HepG2 (cell line): ENCODE measurements around the gene NKD2. TPM values are rescaled to one million over a fixed set of nuclear protein-coding genes. Genes with fewer than 3 reads are reported as not detected.

ENCODE experiments used
- ATAC-seq: fragments of 200-7000 bp; cut with Tn5 transposase; 3 replicates; pipeline ENCODE4 v1.9.1; 2020; ENCODE audit warnings: mild to moderate bottlenecking, moderate library complexity
- BruUV-seq: library from RNA; stranded (reverse); fragments of 400-500 nt; replicated peaks from 2 replicates; lab custom pipeline; 2021; lab: Mats Ljungman, UMichigan
- CTCF ChIA-PET: fragments of 300-600 bp; formaldehyde crosslinking; extraction: SDS; loops from one replicate; lab custom pipeline; 2021; ENCODE audit warnings: low total read pairs, inconsistent platforms, low intra/inter-chr PET ratio; lab: Yijun Ruan, JAX
- POLR2A ChIA-PET: fragments of 350-600 bp; sonication (Branson Sonifier 250); formaldehyde crosslinking; loops from one replicate; lab custom pipeline; 2020; ENCODE audit warnings: antibody characterized with exemption, inconsistent platforms; lab: Yijun Ruan, JAX
- DNase-seq: peaks from one replicate; pipeline ENCODE4 v3.0.0-alpha.2; 2015; ENCODE audit warnings: low spot score
- FAIRE-seq: peaks from 3 replicates; lab custom pipeline; 2011; peaks lifted over from hg19 to GRCh38; lab: Jason Lieb, UNC
- H2AFZ ChIP-seq: one replicate; pipeline ENCODE4 v1.6.1; 2011; ENCODE audit warnings: low read length, inconsistent platforms
- H3K27ac ChIP-seq: fragments of 300-600 bp; 3 replicates; pipeline ENCODE4 v1.8.0; 2011; ENCODE audit warnings: mixed run types, mild to moderate bottlenecking, mixed read lengths, low read length, inconsistent platforms; ENCODE audit not compliant: insufficient read depth; ENCODE audit errors: extremely low read length
- H3K27me3 ChIP-seq, 2 experiments: fragments of 200-600 bp in 1 of 2; 2 replicates in 1 of 2; 3 replicates in 1 of 2; pipeline versions ENCODE4 v1.6.0 to v1.8.0; 2011; ENCODE audit warnings: low read length in 2 of 2, mild to moderate bottlenecking in 2 of 2, moderate library complexity in 2 of 2, inconsistent platforms in 1 of 2; ENCODE audit not compliant: insufficient read depth in 2 of 2, control insufficient read depth in 1 of 2
- H3K36me3 ChIP-seq, 2 experiments: fragments of 200-600 bp in 1 of 2; replicated peaks in 1 of 2; 2 replicates in 1 of 2; 3 replicates in 1 of 2; pipeline versions ENCODE4 v1.5.1 to v1.8.0; 2011; ENCODE audit warnings: low read length in 2 of 2, inconsistent platforms in 1 of 2; ENCODE audit not compliant: insufficient read depth in 2 of 2, control insufficient read depth in 1 of 2
- H3K4me1 ChIP-seq: 2 replicates; pipeline ENCODE4 v1.5.1; 2012; ENCODE audit warnings: low read length, inconsistent platforms; ENCODE audit not compliant: insufficient read depth
- H3K4me2 ChIP-seq: 2 replicates; pipeline ENCODE4 v1.6.0; 2011; ENCODE audit warnings: low read depth, low read length, inconsistent platforms
- H3K4me3 ChIP-seq, 3 experiments: fragments of 200-600 bp in 1 of 3; sonication (generic), shearing (Covaris generic) in 1 of 3; replicated peaks in 1 of 3; 2 replicates each; pipeline ENCODE4 v1.5.1; 2011 to 2016; ENCODE audit warnings: low read length in 3 of 3, inconsistent platforms in 2 of 3, low read depth in 2 of 3, mild to moderate bottlenecking in 2 of 3, control low read depth in 1 of 3, mixed read lengths in 1 of 3; ENCODE audit not compliant: insufficient read depth in 1 of 3
- H3K79me2 ChIP-seq: one replicate; pipeline ENCODE4 v1.6.1; 2011; ENCODE audit warnings: low read length, inconsistent platforms; ENCODE audit not compliant: insufficient read depth
- H3K9ac ChIP-seq: 2 replicates; pipeline ENCODE4 v1.6.0; 2011; ENCODE audit warnings: mild to moderate bottlenecking, low read depth, low read length, inconsistent platforms; ENCODE audit not compliant: insufficient read depth
- H3K9me3 ChIP-seq: 2 replicates; pipeline ENCODE4 v1.5.1; 2012; ENCODE audit warnings: mild to moderate bottlenecking, low read length
- H4K20me1 ChIP-seq: 2 replicates; pipeline ENCODE4 v1.6.0; 2011; ENCODE audit warnings: inconsistent platforms, mild to moderate bottlenecking, low read length, moderate library complexity; ENCODE audit not compliant: insufficient read depth
- ELF4 ChIP-seq: sonication (generic); formaldehyde crosslinking; IDR thresholded peaks from 2 replicates; pipeline ENCODE4 v1.5.0; 2020; ENCODE audit warnings: missing genetic modification reagents, mild to moderate bottlenecking, moderate library complexity, borderline replicate concordance
- HNF4A ChIP-seq: sonication (generic); formaldehyde crosslinking; IDR thresholded peaks from 2 replicates; pipeline ENCODE4 v1.4.0; 2020; ENCODE audit warnings: missing genetic modification reagents
- RFXAP ChIP-seq: sonication (generic); formaldehyde crosslinking; IDR thresholded peaks from 2 replicates; pipeline ENCODE4 v1.4.0; 2020; ENCODE audit warnings: missing genetic modification reagents, borderline replicate concordance
- ZNF501 ChIP-seq: sonication (generic); formaldehyde crosslinking; IDR thresholded peaks from 2 replicates; pipeline ENCODE4 v1.5.1; 2020; ENCODE audit warnings: mild to moderate bottlenecking, moderate library complexity, missing genetic modification reagents
- ZNF547 ChIP-seq: sonication (generic); formaldehyde crosslinking; IDR thresholded peaks from 2 replicates; pipeline ENCODE4 v1.5.1; 2020; ENCODE audit warnings: mild to moderate bottlenecking, missing genetic modification reagents
- ZNF563 ChIP-seq: sonication (generic); formaldehyde crosslinking; IDR thresholded peaks from 2 replicates; pipeline ENCODE4 v1.8.0; 2022; ENCODE audit warnings: mild to moderate bottlenecking, moderate library complexity, missing genetic modification reagents
- WGBS: methylation state at CpG from one replicate; pipeline ENCODE4 v1.1.6; 2017; ENCODE audit warnings: low lambda C conversion rate; 5-methylcytosine and 5-hydroxymethylcytosine counted together
- in situ Hi-C: cut with HindIII; loops from 2 replicates; pipeline ENCODE4 v1.10.0; 2017; ENCODE audit warnings: low pct_unique_long_range_greater_than_20kb; ENCODE audit not compliant: extremely low pct_ligation_motif_present
- intact Hi-C: fragments of 100-400 bp; cut with micrococcal nuclease; formaldehyde crosslinking; loops from one replicate; pipeline ENCODE4 v1.10.0; 2022; ENCODE audit not compliant: unreplicated experiment
- polyA plus RNA-seq, 8 experiments: library from polyadenylated mRNA; depleted of rRNA in 3 of 8; stranded (reverse) in 7 of 8; unstranded in 1 of 8; fragments of >200 nt; fragmentation: Illumina TruSeq in 4 of 8; extraction: Trizol in 4 of 8; gene quantifications; 2 replicates each; pipeline versions ENCODE4 v1.2.1 to v1.2.3, GENCODE V29; 2011 to 2016; ENCODE audit warnings: low read depth in 4 of 8, missing spikeins in 1 of 8, mixed read lengths in 1 of 8; ENCODE audit not compliant: insufficient read depth in 1 of 8
- total RNA-seq, 5 experiments: library from RNA; depleted of rRNA; stranded (reverse); fragments of >200 nt; fragmentation: Illumina TruSeq; extraction: Trizol; gene quantifications; 2 replicates each; pipeline ENCODE4 v1.2.3, GENCODE V29; 2016; ENCODE audit warnings: low read depth in 1 of 5
- TF ChIP-seq, protein P1 (sequence below): sonication (generic); formaldehyde crosslinking; conservative IDR thresholded peaks from 2 replicates; pipeline ENCODE4 v1.4.0; 2020; ENCODE audit warnings: missing genetic modification reagents
- TF ChIP-seq, protein P2 (sequence below): sonication (generic); formaldehyde crosslinking; IDR thresholded peaks from 2 replicates; pipeline ENCODE4 v1.8.1; 2023; ENCODE audit warnings: mild to moderate bottlenecking, inconsistent platforms, moderate library complexity, missing genetic modification reagents, borderline replicate concordance
- TF ChIP-seq, protein P3 (sequence below): sonication (generic); formaldehyde crosslinking; IDR thresholded peaks from 2 replicates; pipeline ENCODE4 v1.5.1; 2020; ENCODE audit warnings: mild to moderate bottlenecking, missing genetic modification reagents, moderate library complexity
- TF ChIP-seq, protein P4 (sequence below): sonication (generic); formaldehyde crosslinking; IDR thresholded peaks from 2 replicates; pipeline ENCODE4 v1.4.0; 2020; ENCODE audit warnings: mild to moderate bottlenecking, missing genetic modification reagents
- TF ChIP-seq, protein P5 (sequence below): sonication (generic); formaldehyde crosslinking; IDR thresholded peaks from 2 replicates; pipeline ENCODE4 v1.4.0; 2020; ENCODE audit warnings: low read depth, missing genetic modification reagents
- TF ChIP-seq, protein P6 (sequence below): sonication (generic); formaldehyde crosslinking; IDR thresholded peaks from 2 replicates; pipeline ENCODE4 v1.9.0; 2021; ENCODE audit warnings: missing genetic modification reagents, borderline replicate concordance

NKD2 gene
- total and polyA plus RNA-seq, 2 of the 13 experiments (the other 11 are each of a cell fraction or from before 2014, with no cell fraction given): 0.53 to 0.82 TPM

DNA sequence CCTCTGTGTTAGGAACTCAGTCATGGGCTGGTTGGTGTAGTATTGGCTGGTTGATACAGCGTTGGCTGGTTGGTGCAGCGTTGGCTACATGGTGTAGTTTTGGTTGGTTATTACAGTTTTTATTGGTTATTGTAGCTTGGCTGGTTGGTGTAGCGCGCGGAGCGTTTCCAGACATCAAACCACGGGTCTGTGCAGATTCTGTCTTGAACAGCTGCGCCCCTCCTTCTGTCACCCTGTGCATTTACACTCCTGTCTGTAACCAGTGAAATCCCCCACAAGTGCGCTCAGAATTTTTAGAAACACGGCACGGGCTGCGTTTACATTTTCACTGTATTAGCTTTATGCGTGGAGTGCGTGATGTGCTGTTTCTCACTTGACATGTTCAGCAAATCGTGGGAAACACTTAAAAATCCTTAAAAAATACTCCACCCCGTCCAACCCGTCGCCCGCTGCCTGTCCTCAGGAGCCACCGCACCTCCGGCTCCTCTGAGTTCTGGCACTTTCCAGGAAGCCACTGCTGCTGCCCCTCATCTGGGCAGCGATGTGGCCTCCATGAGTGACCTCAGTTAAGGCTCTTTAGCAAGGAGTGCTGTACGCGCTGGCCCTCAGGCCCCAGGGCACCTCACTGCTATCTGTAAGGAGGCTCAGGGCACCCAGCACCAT lies 20.8 kb downstream of the NKD2 start:
- Histone ChIP-seq H3K27ac (no peak overlapping the region), H3K36me3 (no peaks in the 10 kb centered on the region), H3K9me3 (no peaks in the 10 kb centered on the region), H3K4me2 (no peak overlapping the region), H3K27me3 (peaks cover 2 to 4% of the 10 kb centered on the region in 2 experiments; a peak in 2 of 5 replicates), H3K9ac (no peak overlapping the region), H3K79me2 (no peaks in the 10 kb centered on the region), H3K4me1 (no peaks in the 10 kb centered on the region), H3K4me3 (no peak overlapping the region), H4K20me1 (peaks cover 4% of the 10 kb centered on the region; the same call in 1 of the 2 replicates), H2AFZ (no peak overlapping the region)
- WGBS: 60% methylated on average over 24 of the region's 24 CpGs
- in situ Hi-C loops: no loop called here
- CTCF ChIA-PET: no interaction called here
- POLR2A ChIA-PET: no interaction called here
- FAIRE-seq (no peak), ATAC-seq (no peak), DNase-seq (no peak)
- intact Hi-C loops: no loop called here
- BruUV-seq: no TSS peak
- TF ChIP-seq ELF4 (no peak), ZNF501 (CRISPR knock-in tag) (no peak), ZNF563 (CRISPR knock-in tag) (no peak), RFXAP (CRISPR knock-in tag) (no peak), ZNF547 (no peak), HNF4A (no peak)
- TF ChIP-seq, protein P1, sequence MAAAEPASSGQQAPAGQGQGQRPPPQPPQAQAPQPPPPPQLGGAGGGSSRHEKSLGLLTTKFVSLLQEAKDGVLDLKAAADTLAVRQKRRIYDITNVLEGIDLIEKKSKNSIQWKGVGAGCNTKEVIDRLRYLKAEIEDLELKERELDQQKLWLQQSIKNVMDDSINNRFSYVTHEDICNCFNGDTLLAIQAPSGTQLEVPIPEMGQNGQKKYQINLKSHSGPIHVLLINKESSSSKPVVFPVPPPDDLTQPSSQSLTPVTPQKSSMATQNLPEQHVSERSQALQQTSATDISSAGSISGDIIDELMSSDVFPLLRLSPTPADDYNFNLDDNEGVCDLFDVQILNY: no peak
- TF ChIP-seq, protein P2, sequence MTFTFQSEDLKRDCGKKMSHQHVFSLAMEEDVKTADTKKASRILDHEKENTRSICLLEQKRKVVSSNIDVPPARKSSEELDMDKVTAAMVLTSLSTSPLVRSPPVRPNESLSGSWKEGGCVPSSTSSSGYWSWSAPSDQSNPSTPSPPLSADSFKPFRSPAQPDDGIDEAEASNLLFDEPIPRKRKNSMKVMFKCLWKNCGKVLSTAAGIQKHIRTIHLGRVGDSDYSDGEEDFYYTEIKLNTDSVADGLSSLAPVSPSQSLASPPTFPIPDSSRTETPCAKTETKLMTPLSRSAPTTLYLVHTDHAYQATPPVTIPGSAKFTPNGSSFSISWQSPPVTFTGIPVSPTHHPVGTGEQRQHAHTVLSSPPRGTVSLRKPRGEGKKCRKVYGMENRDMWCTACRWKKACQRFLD: no peak
- TF ChIP-seq, protein P3, sequence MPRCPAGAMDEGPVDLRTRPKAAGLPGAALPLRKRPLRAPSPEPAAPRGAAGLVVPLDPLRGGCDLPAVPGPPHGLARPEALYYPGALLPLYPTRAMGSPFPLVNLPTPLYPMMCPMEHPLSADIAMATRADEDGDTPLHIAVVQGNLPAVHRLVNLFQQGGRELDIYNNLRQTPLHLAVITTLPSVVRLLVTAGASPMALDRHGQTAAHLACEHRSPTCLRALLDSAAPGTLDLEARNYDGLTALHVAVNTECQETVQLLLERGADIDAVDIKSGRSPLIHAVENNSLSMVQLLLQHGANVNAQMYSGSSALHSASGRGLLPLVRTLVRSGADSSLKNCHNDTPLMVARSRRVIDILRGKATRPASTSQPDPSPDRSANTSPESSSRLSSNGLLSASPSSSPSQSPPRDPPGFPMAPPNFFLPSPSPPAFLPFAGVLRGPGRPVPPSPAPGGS (CRISPR knock-in tag): no peak
- TF ChIP-seq, protein P4, sequence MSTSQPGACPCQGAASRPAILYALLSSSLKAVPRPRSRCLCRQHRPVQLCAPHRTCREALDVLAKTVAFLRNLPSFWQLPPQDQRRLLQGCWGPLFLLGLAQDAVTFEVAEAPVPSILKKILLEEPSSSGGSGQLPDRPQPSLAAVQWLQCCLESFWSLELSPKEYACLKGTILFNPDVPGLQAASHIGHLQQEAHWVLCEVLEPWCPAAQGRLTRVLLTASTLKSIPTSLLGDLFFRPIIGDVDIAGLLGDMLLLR (CRISPR knock-in tag): no peak
- TF ChIP-seq, protein P5, sequence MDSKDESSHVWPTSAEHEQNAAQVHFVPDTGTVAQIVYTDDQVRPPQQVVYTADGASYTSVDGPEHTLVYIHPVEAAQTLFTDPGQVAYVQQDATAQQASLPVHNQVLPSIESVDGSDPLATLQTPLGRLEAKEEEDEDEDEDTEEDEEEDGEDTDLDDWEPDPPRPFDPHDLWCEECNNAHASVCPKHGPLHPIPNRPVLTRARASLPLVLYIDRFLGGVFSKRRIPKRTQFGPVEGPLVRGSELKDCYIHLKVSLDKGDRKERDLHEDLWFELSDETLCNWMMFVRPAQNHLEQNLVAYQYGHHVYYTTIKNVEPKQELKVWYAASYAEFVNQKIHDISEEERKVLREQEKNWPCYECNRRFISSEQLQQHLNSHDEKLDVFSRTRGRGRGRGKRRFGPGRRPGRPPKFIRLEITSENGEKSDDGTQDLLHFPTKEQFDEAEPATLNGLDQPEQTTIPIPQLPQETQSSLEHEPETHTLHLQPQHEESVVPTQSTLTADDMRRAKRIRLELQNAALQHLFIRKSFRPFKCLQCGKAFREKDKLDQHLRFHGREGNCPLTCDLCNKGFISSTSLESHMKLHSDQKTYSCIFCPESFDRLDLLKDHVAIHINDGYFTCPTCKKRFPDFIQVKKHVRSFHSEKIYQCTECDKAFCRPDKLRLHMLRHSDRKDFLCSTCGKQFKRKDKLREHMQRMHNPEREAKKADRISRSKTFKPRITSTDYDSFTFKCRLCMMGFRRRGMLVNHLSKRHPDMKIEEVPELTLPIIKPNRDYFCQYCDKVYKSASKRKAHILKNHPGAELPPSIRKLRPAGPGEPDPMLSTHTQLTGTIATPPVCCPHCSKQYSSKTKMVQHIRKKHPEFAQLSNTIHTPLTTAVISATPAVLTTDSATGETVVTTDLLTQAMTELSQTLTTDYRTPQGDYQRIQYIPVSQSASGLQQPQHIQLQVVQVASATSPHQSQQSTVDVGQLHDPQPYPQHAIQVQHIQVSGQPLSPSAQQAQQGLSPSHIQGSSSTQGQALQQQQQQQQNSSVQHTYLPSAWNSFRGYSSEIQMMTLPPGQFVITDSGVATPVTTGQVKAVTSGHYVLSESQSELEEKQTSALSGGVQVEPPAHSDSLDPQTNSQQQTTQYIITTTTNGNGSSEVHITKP (CRISPR knock-in tag): no peak
- TF ChIP-seq, protein P6, sequence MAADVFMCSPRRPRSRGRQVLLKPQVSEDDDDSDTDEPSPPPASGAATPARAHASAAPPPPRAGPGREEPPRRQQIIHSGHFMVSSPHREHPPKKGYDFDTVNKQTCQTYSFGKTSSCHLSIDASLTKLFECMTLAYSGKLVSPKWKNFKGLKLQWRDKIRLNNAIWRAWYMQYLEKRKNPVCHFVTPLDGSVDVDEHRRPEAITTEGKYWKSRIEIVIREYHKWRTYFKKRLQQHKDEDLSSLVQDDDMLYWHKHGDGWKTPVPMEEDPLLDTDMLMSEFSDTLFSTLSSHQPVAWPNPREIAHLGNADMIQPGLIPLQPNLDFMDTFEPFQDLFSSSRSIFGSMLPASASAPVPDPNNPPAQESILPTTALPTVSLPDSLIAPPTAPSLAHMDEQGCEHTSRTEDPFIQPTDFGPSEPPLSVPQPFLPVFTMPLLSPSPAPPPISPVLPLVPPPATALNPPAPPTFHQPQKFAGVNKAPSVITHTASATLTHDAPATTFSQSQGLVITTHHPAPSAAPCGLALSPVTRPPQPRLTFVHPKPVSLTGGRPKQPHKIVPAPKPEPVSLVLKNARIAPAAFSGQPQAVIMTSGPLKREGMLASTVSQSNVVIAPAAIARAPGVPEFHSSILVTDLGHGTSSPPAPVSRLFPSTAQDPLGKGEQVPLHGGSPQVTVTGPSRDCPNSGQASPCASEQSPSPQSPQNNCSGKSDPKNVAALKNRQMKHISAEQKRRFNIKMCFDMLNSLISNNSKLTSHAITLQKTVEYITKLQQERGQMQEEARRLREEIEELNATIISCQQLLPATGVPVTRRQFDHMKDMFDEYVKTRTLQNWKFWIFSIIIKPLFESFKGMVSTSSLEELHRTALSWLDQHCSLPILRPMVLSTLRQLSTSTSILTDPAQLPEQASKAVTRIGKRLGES (CRISPR knock-in tag): no peak
